ENCODE measurements around the gene FAM210A.
"Not testable (repeated sequence)": the region's sequence is repeated elsewhere in the genome, so short reads cannot be mapped to it uniquely, and the experiment has no call there.

The FAM210A gene, protein sequence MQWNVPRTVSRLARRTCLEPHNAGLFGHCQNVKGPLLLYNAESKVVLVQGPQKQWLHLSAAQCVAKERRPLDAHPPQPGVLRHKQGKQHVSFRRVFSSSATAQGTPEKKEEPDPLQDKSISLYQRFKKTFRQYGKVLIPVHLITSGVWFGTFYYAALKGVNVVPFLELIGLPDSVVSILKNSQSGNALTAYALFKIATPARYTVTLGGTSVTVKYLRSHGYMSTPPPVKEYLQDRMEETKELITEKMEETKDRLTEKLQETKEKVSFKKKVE

DNA sequence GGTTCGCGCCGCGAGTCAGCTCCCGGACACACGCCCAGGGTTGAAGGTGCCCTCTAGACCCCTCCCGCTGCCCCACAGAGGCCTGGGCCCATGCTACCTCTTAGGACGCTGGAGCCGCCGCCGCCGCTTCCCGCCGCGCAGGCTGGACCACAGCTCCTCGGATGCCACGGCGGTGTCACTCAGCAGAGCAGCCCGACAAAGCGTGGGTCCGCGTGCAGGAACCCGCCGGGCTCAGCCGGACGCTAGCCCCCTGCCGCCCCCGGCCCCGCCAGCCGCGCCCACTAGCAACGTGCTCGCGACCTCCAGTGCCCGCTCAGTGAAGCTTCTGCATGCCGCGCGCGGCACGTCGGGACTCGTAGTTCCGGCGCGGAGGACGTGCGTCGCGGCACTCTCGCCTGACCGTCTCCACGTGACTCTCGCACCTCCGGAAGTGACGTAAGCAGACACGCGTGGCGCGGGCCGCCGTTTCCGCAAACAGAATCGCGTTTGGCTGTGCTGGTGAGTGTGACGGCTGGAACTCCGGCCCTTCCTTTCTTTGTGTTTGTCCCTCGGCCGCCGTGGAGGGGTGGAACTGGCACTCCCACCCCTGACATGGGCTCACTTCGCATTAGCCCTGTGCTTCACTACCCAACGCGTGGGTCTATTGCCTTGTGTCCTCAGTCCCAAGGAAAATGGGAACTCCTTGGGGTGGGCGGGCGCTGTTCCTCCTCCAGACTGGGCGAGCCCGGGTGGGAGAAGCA, at the start of gene FAM210A, which contains the start of gene RNMT:
Gene FAM210A, minus strand, starts transcription at position 327 of the 740 bp plus-strand sequence. CDS start 44,481 bp downstream, outside the sequence.
Gene RNMT, plus strand, starts transcription at position 442 of the 740 bp plus-strand sequence. CDS start 4,845 bp downstream, outside the sequence.
- DNase-seq (ENCODE audit: low spot score): peak; percentile 97

GRCh38 chr18:13775058-13775457, 48.7 kb upstream of the FAM210A start:
- DNase-seq (ENCODE audit: low spot score): no peak

DNA sequence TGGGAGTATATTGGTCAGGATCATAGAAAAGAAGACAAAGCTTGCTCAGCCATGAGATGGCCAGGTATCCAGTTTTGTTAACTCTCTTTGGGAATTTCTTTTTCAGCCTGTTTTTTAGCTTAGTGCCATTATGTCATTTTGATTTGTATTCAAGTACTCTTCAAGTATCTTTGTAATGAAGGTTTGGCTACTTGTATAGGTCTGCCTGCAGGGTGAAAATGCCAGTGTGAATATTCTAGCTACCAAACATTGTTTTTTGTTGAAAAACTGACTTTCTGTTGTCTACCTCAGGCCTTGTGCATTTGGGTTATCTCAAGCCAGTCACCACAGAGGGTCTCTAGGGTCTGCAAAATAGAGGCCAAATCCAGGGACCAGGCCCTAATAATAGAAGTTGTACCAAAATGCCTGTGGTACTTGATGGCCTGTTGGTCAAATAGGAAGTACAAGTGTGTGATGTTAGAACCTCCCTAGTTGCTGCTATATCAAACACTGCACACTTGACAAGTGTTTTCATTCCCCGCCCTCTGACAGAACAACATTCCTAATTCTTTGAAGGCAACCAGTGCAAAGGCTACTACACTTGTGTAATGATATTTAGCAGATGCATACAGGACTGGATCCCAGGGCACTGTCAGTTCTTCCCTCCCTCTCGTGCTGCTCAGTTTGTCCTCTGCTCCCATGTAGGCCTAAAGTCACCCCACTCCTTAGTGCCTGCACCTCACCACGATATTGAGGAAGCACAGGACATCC, 36.5 kb upstream of the FAM210A start:
- DNase-seq (ENCODE audit: low spot score): no peak

- no peak for DNase-seq (ENCODE audit: low spot score)
Observed at GRCh38 chr18:13760047-13760446, 33.7 kb upstream of the FAM210A start.

GRCh38 chr18:13758622-13759021, 32.3 kb upstream of the FAM210A start:
- DNase-seq (ENCODE audit: low spot score): no peak

DNA sequence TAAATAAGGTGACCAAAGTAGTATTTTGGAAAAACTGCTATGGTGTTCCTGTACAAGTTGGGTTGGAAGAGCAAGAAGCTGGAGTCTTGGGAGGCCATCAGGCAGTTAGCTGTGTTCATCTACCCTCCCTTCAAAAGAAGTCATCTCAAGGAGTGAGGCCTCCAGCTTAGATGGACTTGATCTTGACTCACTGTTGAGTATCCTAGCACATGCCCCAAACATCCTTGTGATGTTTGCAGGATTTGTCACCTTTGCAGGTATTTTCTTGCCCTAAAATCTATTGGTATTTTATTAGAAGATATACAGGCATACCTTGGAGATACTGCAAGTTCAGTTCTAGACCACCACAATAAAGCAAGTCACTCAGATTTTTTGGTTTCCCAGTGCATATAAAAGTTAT, 30.3 kb upstream of the FAM210A start:
- DNase-seq (ENCODE audit: low spot score): no peak

DNA sequence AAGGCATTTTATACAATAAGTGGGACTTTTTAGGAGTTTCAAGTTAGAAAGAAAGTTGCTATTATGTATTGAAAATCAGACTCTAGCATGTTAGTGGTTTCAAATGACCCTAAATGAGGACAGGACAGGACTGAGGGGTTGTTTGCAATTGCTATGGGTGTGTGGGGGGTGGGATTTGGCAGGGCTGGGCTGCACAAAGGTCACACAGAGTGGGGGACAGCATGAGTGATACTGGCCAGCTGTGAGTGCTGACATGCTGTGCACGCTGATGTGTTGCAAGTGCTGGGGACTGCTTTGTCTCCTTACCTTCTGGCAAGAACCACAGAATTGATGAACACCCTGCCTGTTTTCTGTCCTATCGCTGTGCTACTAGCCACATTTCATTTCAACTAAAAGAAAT, 29.9 kb upstream of the FAM210A start:
- DNase-seq (ENCODE audit: low spot score): no peak

DNA sequence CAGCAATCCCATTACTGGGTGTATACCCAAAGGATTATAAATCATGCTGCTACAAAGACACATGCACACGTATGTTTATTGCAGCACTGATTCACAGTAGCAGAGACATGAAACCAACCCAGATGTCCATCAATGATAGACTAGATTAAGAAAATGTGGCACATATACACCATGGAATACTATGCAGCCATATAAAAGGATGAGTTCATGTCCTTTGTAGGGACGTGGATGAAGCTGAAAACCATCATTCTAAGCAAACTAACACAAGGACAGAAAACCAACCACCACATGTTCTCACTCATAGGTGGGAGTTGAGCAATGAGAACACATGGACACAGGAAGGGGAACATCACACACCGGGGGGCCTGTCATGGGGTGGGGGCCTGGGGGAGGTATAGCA, 25.2 kb upstream of the FAM210A start:
- not testable (repeated sequence) for DNase-seq (ENCODE audit: low spot score)

DNA sequence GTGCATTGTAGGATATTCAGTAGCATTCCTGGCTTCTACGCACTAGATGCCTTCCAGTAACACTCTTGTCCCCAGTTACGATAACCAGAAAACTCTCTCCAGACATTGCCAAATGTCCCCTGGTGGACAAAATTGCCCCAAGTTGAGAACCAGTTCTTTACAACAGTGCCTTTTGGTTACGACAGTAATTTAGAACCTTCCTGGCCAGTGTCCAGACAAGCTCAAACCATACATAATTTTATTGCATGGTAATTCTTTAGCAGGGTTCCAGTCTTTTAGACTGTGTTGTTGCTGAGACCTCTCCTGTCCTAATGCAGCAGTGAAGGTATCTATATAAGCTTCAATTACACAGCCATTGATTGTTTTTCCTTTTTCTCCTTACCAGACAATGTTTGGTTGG, 20.3 kb upstream of the FAM210A start:
- no peak for DNase-seq (ENCODE audit: low spot score)

DNA sequence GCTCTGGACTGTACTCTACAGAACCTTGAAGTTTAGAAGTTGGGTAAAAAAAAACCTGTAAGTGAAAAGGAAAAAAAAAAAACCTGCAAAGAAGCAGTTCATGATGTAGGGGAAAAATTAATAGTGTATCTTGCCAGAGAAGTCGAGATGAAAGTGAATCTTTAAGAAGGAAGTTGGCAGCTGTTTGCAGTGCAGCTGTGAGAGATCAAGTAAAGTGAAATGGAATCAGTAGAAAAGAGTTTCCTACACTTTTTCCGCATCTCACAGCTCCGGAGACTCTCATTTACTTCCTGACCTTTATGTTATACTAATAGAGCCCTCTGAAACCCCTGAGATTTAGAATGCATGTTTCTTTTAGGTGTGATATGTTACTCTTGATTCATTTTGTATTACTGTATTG, 19.3 kb upstream of the FAM210A start:
- DNase-seq (ENCODE audit: low spot score): no peak

GRCh38 chr18:13735681-13736080, 9.3 kb upstream of the FAM210A start:
- DNase-seq (ENCODE audit: low spot score): no peak

GRCh38 chr18:13730481-13730880, 4.1 kb upstream of the FAM210A start:
- DNase-seq (ENCODE audit: low spot score): no peak

DNA sequence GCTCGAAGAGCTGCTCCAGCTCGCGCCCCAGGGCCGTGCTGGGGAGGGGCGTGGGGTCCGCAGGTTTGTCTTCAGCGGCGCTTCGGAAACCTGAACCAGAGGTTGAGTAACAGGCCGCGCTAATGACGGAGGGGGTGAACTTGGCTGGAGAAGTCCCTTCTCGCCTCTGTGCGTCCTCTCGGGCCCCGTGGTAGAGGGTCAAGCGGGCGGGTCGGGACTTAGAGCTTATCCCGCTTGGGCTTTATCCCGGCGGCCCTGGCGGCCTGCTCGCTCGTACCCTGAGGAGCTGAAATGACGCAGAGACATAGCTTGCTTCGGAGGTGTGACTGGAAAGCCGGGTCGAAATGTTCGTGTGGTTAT, 594 bp upstream of the FAM210A start:
- peak; percentile 67 for DNase-seq (ENCODE audit: low spot score)

GRCh38 chr18:13725566-13726231, 659 bp downstream of the FAM210A start:
- DNase-seq (ENCODE audit: low spot score): no peak

DNA sequence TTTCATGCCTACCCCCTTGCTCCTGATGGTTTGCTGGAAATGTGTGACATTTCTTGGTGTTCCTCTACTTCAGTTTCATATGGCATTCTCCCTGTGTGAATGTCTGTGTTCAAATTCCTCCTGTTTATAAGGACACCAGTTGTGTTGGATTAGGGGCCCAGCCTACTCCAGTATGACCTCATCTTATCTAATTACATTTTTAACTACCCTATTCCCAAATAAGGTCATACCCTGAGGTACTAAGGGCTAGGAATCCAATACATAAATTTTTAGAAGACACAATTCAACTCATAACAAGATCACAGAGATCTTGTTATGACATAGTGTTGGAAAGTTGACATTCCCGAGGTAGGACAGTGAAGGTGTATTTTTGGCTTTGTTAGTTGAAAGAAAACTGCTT, 5.5 kb downstream of the FAM210A start:
- DNase-seq (ENCODE audit: low spot score): no peak

DNA sequence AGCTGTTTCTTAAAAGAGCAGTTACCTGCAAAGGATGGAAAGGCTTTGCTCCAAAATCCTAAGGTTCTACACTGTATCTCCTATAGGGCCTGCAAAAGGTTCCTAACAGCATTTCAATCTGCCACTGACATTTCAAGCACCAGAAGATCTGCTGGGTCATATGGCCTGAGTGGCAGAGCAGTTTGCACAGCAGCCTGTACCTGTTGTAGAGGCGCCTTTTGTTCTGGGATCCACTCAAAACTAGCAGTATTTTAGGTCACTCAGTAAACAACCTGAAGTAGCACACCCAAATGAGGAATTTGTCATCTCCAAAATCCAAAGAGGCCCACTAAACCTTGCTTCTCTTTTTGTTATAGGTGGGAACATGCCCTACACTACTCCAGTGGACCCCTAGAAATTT, 6.2 kb downstream of the FAM210A start:
- DNase-seq (ENCODE audit: low spot score): no peak

DNA sequence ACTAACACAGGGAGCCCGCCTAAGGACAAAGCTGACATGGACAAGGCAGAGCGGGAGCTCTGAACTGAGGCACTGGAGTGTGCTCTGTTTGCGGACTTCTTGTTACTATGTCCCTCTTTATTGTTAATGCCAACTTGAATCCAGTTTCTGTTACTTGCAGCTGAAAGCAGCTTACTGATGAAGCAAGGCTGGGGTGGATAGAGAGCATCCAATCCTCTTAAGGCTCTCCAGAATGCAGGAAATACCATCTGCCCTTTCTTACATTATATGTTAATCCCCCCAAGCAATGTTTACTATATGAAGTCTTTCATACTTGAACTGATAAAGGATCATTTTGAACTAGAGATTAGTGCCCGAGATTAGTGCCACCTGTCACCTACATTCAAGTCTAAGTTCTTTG, 9.4 kb downstream of the FAM210A start:
- no peak for DNase-seq (ENCODE audit: low spot score)

- no peak for DNase-seq (ENCODE audit: low spot score)
Observed at GRCh38 chr18:13715330-13715729, 11.0 kb downstream of the FAM210A start.

DNA sequence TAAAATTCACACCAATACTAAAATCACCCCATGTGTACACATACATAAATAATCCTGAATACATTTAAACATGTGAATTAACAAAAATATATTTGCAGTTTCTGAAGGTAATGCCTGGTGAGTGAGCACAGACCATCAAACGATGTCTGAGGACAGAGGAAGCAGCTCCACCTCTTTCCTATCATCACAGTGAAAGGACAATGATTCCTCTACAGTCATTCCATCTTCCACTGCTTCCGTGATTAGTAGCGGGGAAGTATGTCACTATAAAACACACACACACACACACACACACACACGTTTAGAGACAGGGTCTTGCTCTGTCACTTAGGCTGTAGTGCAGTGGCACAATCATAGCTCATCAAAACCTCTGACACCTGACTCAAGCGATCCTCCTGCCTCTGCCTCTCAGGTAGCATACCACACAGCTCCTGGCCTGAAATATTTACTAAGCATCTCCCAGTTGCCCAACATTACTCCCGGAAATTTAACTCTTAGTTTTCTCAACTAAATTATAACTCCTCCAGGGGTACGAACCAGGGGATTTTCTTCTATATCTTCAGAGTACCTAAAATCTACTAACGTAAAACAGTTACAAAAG, 12.8 kb downstream of the FAM210A start:
- no peak for DNase-seq (ENCODE audit: low spot score)

DNA sequence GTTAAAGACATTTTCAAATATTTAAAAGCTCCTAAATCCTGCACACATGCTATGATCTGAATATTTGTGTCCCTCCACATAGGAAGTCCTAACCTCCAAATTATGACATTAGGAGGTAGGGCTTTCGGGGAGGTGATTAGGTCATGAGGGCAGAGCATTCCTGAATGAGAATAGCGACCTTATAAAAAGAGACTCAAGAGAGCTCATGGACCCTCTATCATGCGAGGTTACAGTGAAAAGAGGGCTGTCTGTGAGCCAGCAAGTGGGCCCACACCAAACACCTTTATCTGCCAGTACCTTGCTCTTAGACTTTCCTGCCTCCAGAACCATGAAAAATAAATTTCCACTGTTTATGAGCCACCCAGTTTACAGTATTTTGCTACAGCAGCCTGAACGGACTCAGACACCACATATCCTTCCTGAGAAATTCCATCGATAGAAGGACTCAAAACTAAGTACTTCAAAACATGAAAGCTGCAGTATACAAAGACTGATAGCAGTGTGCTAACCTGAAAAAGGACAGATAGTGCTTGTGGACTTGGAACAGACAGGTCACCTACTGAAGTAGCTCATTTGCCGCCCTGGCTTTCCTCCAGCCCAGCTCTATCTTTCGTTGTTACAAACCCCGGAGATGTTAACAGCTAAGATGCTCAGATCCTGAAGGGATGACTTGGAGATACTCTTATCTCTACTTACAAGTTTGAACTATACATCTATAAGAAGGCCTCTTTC, 13.8 kb downstream of the FAM210A start:
- no peak for DNase-seq (ENCODE audit: low spot score)

GRCh38 chr18:13710414-13710831, 15.9 kb downstream of the FAM210A start:
- DNase-seq (ENCODE audit: low spot score): no peak
